Type B pancreatic cell (in vitro differentiated cells): ENCODE data around the gene SLC38A11. TPM values are rescaled to one million over a fixed set of nuclear protein-coding genes. Genes with fewer than 3 reads are reported as not detected.

ENCODE experiments used
- DNase-seq: peaks from one replicate; pipeline ENCODE4 v3.0.0; 2021; ENCODE audit warnings: mixed read lengths; ENCODE audit not compliant: unreplicated experiment; ENCODE audit errors: extremely low spot score
- H3K27ac Mint-ChIP-seq: 2 replicates; pipeline ENCODE4 v1.8.0; 2021; ENCODE audit warnings: mild to moderate bottlenecking, mixed read lengths
- H3K27me3 Mint-ChIP-seq: 2 replicates; pipeline ENCODE4 v1.8.0; 2021; ENCODE audit warnings: mixed read lengths
- H3K36me3 Mint-ChIP-seq: 2 replicates; pipeline ENCODE4 v1.8.0; 2021; ENCODE audit warnings: mixed read lengths
- H3K4me1 Mint-ChIP-seq: one replicate; pipeline ENCODE4 v1.8.0; 2021; ENCODE audit warnings: mixed read lengths; ENCODE audit not compliant: unreplicated experiment
- H3K4me3 Mint-ChIP-seq: 2 replicates; pipeline ENCODE4 v1.8.0; 2021; ENCODE audit warnings: mild to moderate bottlenecking, mixed read lengths
- H3K9me3 Mint-ChIP-seq: 2 replicates; pipeline ENCODE4 v1.8.0; 2021; ENCODE audit warnings: mixed read lengths
- total RNA-seq: library from RNA; stranded (reverse); gene quantifications from 2 replicates; pipeline ENCODE4 v1.2.1, GENCODE V29; 2021; ENCODE audit warnings: low replicate concordance
- TF ChIP-seq, protein P1 (sequence below): fragments of 200-600 bp; sonication (generic); conservative IDR thresholded peaks from 2 replicates; pipeline ENCODE4 v1.5.0; 2021; ENCODE audit warnings: antibody characterized with exemption, mild to moderate bottlenecking

Gene SLC38A11
- total RNA-seq, 1 donor from 2014 or later = 3.7 TPM

DNA sequence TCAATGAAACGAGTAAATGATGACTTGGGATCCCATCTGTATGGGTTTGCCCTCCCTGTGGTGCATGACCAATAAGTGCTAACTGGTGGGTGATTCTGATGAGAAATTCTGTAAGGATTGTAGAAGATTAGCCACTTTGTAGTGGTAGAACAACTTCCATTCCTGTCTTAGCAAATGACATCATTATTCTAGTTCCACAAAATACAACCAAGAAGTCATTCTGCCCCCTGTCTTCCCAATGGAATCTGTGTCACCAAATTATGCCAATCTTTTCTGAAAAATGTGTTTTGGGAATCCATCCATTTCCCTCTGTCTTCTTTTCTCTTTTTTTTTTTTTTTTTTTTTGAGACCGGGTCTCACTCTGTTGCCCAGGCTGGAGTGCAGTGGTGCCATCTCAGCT, 48.4 kb downstream of the SLC38A11 start:
- H3K27ac Mint-ChIP-seq = no peak overlapping the region
- no peak for DNase-seq

DNA sequence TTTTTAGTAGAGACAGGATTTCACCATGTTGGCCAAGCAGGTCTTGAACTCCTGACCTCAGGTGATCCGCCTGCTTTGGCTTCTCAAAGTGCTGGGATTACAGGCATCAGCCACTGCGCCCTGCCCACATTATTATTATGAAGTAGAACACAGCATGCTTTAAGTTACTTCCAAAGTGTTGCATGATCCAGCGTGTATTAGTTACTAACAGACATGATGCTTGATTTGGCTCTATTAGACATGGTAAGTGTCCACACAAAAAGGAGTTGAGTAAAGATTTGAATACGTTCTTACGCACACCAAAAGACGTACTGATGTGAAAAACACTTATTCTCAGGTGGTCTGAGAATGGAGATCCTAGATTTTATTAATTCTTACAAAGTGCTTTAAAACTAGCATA, 50.0 kb downstream of the SLC38A11 start:
- Mint-ChIP-seq H3K36me3 (no peaks in the 10 kb centered on the region), H3K27ac (no peak overlapping the region), H3K4me3 (no peak overlapping the region), H3K4me1 (peaks cover 21% of the 10 kb centered on the region), H3K9me3 (no peaks in the 10 kb centered on the region), H3K27me3 (no peaks in the 10 kb centered on the region)
- DNase-seq = no peak
- TF ChIP-seq, protein P1, sequence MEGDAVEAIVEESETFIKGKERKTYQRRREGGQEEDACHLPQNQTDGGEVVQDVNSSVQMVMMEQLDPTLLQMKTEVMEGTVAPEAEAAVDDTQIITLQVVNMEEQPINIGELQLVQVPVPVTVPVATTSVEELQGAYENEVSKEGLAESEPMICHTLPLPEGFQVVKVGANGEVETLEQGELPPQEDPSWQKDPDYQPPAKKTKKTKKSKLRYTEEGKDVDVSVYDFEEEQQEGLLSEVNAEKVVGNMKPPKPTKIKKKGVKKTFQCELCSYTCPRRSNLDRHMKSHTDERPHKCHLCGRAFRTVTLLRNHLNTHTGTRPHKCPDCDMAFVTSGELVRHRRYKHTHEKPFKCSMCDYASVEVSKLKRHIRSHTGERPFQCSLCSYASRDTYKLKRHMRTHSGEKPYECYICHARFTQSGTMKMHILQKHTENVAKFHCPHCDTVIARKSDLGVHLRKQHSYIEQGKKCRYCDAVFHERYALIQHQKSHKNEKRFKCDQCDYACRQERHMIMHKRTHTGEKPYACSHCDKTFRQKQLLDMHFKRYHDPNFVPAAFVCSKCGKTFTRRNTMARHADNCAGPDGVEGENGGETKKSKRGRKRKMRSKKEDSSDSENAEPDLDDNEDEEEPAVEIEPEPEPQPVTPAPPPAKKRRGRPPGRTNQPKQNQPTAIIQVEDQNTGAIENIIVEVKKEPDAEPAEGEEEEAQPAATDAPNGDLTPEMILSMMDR = no peak

More for the DNA sequence above, 48.4 kb downstream of the SLC38A11 start:
- Mint-ChIP-seq H3K4me1 (peaks cover 25% of the 10 kb centered on the region), H3K27me3 (no peaks in the 10 kb centered on the region), H3K9me3 (no peaks in the 10 kb centered on the region), H3K36me3 (no peaks in the 10 kb centered on the region), H3K4me3 (no peak overlapping the region)
- TF ChIP-seq, protein P1 = no peak

DNA sequence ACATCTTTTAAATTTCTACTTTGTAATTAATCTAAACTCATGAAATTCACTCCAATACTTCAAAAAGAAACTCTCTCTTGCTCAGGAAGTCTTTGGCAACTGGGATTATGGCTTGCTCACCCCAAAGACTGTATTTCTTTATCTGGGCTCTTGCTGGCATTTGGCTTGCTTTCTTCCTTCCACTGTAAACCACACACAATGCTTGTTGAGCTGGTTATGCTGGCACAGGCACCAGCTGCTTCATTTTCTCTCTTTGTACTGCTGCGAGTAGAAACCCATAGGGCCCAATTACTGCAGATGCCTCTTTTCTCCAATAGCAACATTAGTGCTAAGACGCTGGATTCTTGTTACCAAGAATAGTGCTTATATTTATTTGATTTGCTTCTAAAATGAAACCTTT, 51.4 kb downstream of the SLC38A11 start:
- no peak overlapping the region for H3K27ac Mint-ChIP-seq

DNA sequence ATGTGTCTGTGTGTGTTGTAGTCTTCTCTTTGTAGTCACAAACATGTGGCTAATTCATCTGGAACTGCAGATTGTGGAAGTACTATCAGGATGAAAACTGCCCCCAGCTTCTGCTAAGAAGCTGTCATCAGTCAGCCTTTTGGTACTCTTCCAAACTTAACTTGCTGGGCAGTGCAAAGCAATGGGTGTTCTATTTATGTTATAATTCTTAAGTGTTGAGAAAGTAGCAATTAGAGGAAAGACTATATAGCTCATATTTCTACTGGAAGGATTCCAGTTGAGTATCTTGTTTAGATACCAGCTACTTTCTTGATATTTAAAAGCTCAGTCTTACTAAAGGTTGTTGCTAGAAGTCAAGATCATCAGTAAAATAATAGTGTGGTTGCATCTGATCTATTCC, 52.1 kb downstream of the SLC38A11 start:
- H3K27ac Mint-ChIP-seq = no peak overlapping the region

More for the DNA sequence above, 51.4 kb downstream of the SLC38A11 start:
- Mint-ChIP-seq H3K4me1 (peaks cover 7% of the 10 kb centered on the region), H3K27me3 (no peaks in the 10 kb centered on the region), H3K36me3 (no peaks in the 10 kb centered on the region), H3K9me3 (no peaks in the 10 kb centered on the region), H3K4me3 (no peak overlapping the region)
- TF ChIP-seq, protein P1 = no peak
- no peak for DNase-seq

DNA sequence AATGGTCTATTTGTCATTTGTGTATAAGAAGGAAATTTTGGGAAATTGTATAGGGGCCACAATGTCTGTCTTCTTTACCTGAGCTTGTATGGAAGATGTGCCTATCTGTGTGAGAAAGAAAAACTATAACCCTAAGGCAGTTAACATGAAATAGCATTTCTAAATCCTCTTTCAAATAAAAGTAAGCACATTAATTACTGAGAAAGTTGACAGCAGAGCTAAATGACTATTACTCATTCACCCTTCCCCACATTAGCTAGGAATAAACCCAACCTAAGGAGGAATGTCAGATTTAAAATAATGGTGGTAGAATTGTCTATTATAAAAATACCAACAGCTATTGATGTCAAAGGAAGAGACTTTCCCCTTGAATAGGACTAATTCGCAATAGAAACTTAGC, 56.2 kb downstream of the SLC38A11 start:
- no peak for DNase-seq
- TF ChIP-seq, protein P1 = no peak
- Mint-ChIP-seq H3K4me3 (no peak overlapping the region), H3K27ac (peak overlapping the region; percentile 93), H3K36me3 (no peaks in the 10 kb centered on the region), H3K4me1 (peaks cover 16% of the 10 kb centered on the region), H3K9me3 (peaks cover 3% of the 10 kb centered on the region), H3K27me3 (no peaks in the 10 kb centered on the region)

More for the DNA sequence above, 52.1 kb downstream of the SLC38A11 start:
- Mint-ChIP-seq H3K36me3 (no peaks in the 10 kb centered on the region), H3K4me1 (peaks cover 7% of the 10 kb centered on the region), H3K4me3 (no peak overlapping the region), H3K27me3 (no peaks in the 10 kb centered on the region), H3K9me3 (no peaks in the 10 kb centered on the region)
- TF ChIP-seq, protein P1 = no peak
- no peak for DNase-seq

DNA sequence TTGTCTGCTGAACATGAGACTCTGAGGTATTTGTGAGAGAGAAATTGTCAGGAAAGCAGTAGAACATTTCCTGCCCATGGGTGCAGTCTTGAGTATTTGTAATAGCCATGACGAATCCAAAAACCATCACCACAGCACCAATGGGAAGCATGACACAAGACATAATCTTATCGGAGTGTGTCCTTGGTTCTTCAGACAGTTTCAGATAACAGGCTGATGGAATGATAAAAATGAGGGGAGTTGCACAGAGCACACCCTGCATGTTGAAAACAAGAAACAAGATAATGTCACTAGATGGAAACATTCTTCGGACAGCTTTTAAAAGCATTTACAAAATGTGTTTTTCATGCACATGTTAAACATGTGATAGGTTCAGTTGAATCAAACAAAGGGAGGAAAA, 56.9 kb downstream of the SLC38A11 start:
- TF ChIP-seq, protein P1 = no peak
- Mint-ChIP-seq H3K4me3 (peak overlapping the region; percentile 36), H3K27ac (peak overlapping the region; percentile 93), H3K9me3 (peaks cover 3% of the 10 kb centered on the region), H3K27me3 (no peaks in the 10 kb centered on the region), H3K4me1 (peaks cover 14% of the 10 kb centered on the region), H3K36me3 (no peaks in the 10 kb centered on the region)
- no peak for DNase-seq
